H1 (cell line): ENCODE data around the gene ARMC10. TPM values are rescaled to one million over a fixed set of nuclear protein-coding genes. Genes with fewer than 3 reads are reported as not detected.

Experiments used
- CTCF ChIA-PET: fragments of 300-600 bp; sonication (Branson Sonifier 250); formaldehyde crosslinking; loops from one replicate; lab custom pipeline; 2021; ENCODE audit not compliant: partially characterized antibody; lab: Charles Lee
- POLR2A ChIA-PET: fragments of 300-600 bp; sonication (Branson Sonifier 250); formaldehyde crosslinking; loops from one replicate; lab custom pipeline; 2021; ENCODE audit warnings: inconsistent platforms; ENCODE audit not compliant: partially characterized antibody; lab: Charles Lee
- DNase-seq, 2 experiments: peaks; one replicate each; pipeline versions ENCODE4 v3.0.0 to v3.0.0-alpha.2; 2010 to 2022; ENCODE audit warnings: low spot score in 2 of 2, low read depth in 1 of 2, mixed read lengths in 1 of 2
- FAIRE-seq: peaks from 2 replicates; lab custom pipeline; 2011; peaks lifted over from hg19 to GRCh38; lab: Jason Lieb, UNC
- H2AFZ ChIP-seq: 2 replicates; pipeline ENCODE4 v1.8.1; 2012; ENCODE audit warnings: low read length, inconsistent platforms
- H2AK5ac ChIP-seq: 2 replicates; pipeline ENCODE4 v1.6.1; 2013; ENCODE audit warnings: low read depth, low read length
- H2BK120ac ChIP-seq: replicated peaks from 2 replicates; pipeline ENCODE3; 2013; ENCODE audit warnings: low read depth, low read length, inconsistent platforms
- H2BK12ac ChIP-seq: 2 replicates; pipeline ENCODE4 v1.6.1; 2013; ENCODE audit warnings: low read depth, low read length
- H2BK15ac ChIP-seq: 2 replicates; pipeline ENCODE4 v1.6.1; 2013; ENCODE audit warnings: low read length
- H2BK20ac ChIP-seq: 2 replicates; pipeline ENCODE4 v1.6.1; 2013; ENCODE audit warnings: low read length
- H2BK5ac ChIP-seq: 2 replicates; pipeline ENCODE4 v1.6.1; 2013; ENCODE audit warnings: low read depth, low read length
- H3K14ac ChIP-seq: 2 replicates; pipeline ENCODE4 v1.6.1; 2013; ENCODE audit warnings: inconsistent platforms; ENCODE audit not compliant: insufficient read length
- H3K18ac ChIP-seq: 2 replicates; pipeline ENCODE4 v1.6.1; 2013; ENCODE audit warnings: low read length; ENCODE audit errors: extremely low read depth
- H3K23ac ChIP-seq: 2 replicates; pipeline ENCODE4 v1.6.1; 2013; ENCODE audit warnings: inconsistent platforms; ENCODE audit not compliant: insufficient read length
- H3K23me2 ChIP-seq: 2 replicates; pipeline ENCODE4 v1.6.1; 2013; ENCODE audit warnings: low read depth, low read length
- H3K27ac ChIP-seq: 2 replicates; pipeline ENCODE4 v1.6.1; 2011; ENCODE audit warnings: low read depth, low read length, inconsistent platforms
- H3K27me3 ChIP-seq, 4 experiments: replicated peaks in 1 of 4; 1 replicate in 1 of 4; 2 replicates in 3 of 4; pipeline versions ENCODE4 v1.6.1 to v1.8.1; 2011 to 2013; ENCODE audit warnings: low read length in 3 of 4, mild to moderate bottlenecking in 3 of 4, inconsistent platforms in 2 of 4, mixed read lengths in 2 of 4, moderate library complexity in 1 of 4; ENCODE audit not compliant: control insufficient read depth in 3 of 4, insufficient read depth in 3 of 4; ENCODE audit errors: extremely low read depth in 1 of 4
- H3K36me3 ChIP-seq, 4 experiments: 2 replicates each; pipeline versions ENCODE4 v1.6.1 to v1.8.1; 2011 to 2013; ENCODE audit warnings: mild to moderate bottlenecking in 4 of 4, low read length in 3 of 4, moderate library complexity in 2 of 4, control low read depth in 1 of 4, inconsistent platforms in 1 of 4; ENCODE audit not compliant: insufficient read depth in 4 of 4, control insufficient read depth in 2 of 4
- H3K4ac ChIP-seq: replicated peaks from 2 replicates; pipeline ENCODE3; 2013; ENCODE audit warnings: low read length, low read depth, mixed read lengths, inconsistent platforms; ENCODE audit not compliant: insufficient read length
- H3K4me1 ChIP-seq, 4 experiments: replicated peaks in 1 of 4; 1 replicate in 1 of 4; 2 replicates in 3 of 4; pipeline versions ENCODE4 v1.6.1 to v1.8.1; 2011 to 2013; ENCODE audit warnings: low read length in 3 of 4, inconsistent platforms in 2 of 4, mixed read lengths in 1 of 4; ENCODE audit not compliant: insufficient read depth in 4 of 4, control insufficient read depth in 3 of 4
- H3K4me2 ChIP-seq, 2 experiments: 2 replicates each; pipeline versions ENCODE4 v1.6.1 to v1.8.1; 2011 to 2013; ENCODE audit warnings: low read depth in 2 of 2, low read length in 2 of 2, control low read depth in 1 of 2, inconsistent platforms in 1 of 2, mild to moderate bottlenecking in 1 of 2; ENCODE audit not compliant: insufficient read depth in 1 of 2
- H3K4me3 ChIP-seq, 4 experiments: fragments of 200-600, 300-600 bp in 1 of 4; sonication (generic), shearing (Covaris generic), sonication (Bioruptor Twin) in 1 of 4; 2 replicates each; pipeline versions ENCODE4 v1.5.1 to v1.8.1; 2011 to 2016; ENCODE audit warnings: low read length in 4 of 4, low read depth in 3 of 4, control low read depth in 2 of 4, inconsistent platforms in 2 of 4, mild to moderate bottlenecking in 2 of 4, mixed read lengths in 1 of 4, moderate library complexity in 1 of 4; ENCODE audit not compliant: insufficient read depth in 2 of 4; ENCODE audit errors: extremely low read depth in 1 of 4
- H3K56ac ChIP-seq: replicated peaks from 2 replicates; pipeline ENCODE3; 2013; ENCODE audit warnings: low read depth, mild to moderate bottlenecking, mixed read lengths, low read length, inconsistent platforms; ENCODE audit not compliant: insufficient read length
- H3K79me1 ChIP-seq: 2 replicates; pipeline ENCODE4 v1.6.1; 2013; ENCODE audit warnings: low read depth, low read length, control low read depth
- H3K79me2 ChIP-seq, 2 experiments: 2 replicates each; pipeline versions ENCODE4 v1.6.1 to v1.8.1; 2012 to 2013; ENCODE audit warnings: low read length in 2 of 2, mild to moderate bottlenecking in 2 of 2, inconsistent platforms in 1 of 2; ENCODE audit not compliant: insufficient read depth in 2 of 2, control insufficient read depth in 1 of 2
- H3K9ac ChIP-seq, 4 experiments: replicated peaks in 1 of 4; 1 replicate in 1 of 4; 2 replicates in 3 of 4; pipeline versions ENCODE4 v1.6.1 to v1.8.1; 2011 to 2013; ENCODE audit warnings: low read depth in 3 of 4, low read length in 3 of 4, control low read depth in 2 of 4, mild to moderate bottlenecking in 2 of 4, moderate library complexity in 2 of 4, inconsistent platforms in 1 of 4; ENCODE audit errors: extremely low read depth in 1 of 4
- H3K9me3 ChIP-seq, 2 experiments: 2 replicates each; pipeline versions ENCODE4 v1.6.1 to v1.8.1; 2012 to 2013; ENCODE audit warnings: mild to moderate bottlenecking in 2 of 2, moderate library complexity in 2 of 2, control low read depth in 1 of 2, inconsistent platforms in 1 of 2, low read depth in 1 of 2, low read length in 1 of 2, mixed read lengths in 1 of 2; ENCODE audit not compliant: insufficient read depth in 2 of 2
- H4K20me1 ChIP-seq, 2 experiments: replicated peaks in 1 of 2; 2 replicates each; pipeline versions ENCODE3 to v1.8.1; 2011 to 2013; ENCODE audit warnings: inconsistent platforms in 2 of 2, low read length in 2 of 2, mild to moderate bottlenecking in 1 of 2; ENCODE audit not compliant: insufficient read depth in 2 of 2, control insufficient read depth in 1 of 2
- H4K5ac ChIP-seq: 2 replicates; pipeline ENCODE4 v1.6.1; 2013; ENCODE audit warnings: low read length, low read depth, mixed read lengths, inconsistent platforms; ENCODE audit not compliant: insufficient read length
- H4K8ac ChIP-seq: 2 replicates; pipeline ENCODE4 v1.8.0; 2013; ENCODE audit warnings: mild to moderate bottlenecking, moderate library complexity, low read length, inconsistent platforms; ENCODE audit not compliant: insufficient read depth; ENCODE audit errors: extremely low read depth
- H4K91ac ChIP-seq: replicated peaks from 2 replicates; pipeline ENCODE3; 2013; ENCODE audit warnings: low read length, mixed read lengths, inconsistent platforms; ENCODE audit not compliant: insufficient read length
- ASH2L ChIP-seq: fragments of 200-600, 300-600 bp; sonication (generic); IDR thresholded peaks from one replicate; pipeline ENCODE4 v1.7.1; 2017; ENCODE audit warnings: low read length
- GABPA ChIP-seq: IDR thresholded peaks from 2 replicates; pipeline ENCODE4 v1.6.1; 2011; ENCODE audit warnings: mild to moderate bottlenecking, low read length, moderate library complexity, borderline replicate concordance; ENCODE audit not compliant: insufficient read depth
- RAD21 ChIP-seq, 2 experiments: IDR thresholded peaks in 1 of 2; conservative IDR thresholded peaks in 1 of 2; 2 replicates each; pipeline ENCODE4 v1.6.1; 2011; ENCODE audit warnings: low read depth in 2 of 2, low read length in 2 of 2, improper control_type of control experiment in 1 of 2, inconsistent platforms in 1 of 2, mild to moderate bottlenecking in 1 of 2, moderate library complexity in 1 of 2
- SP4 ChIP-seq: IDR thresholded peaks from 2 replicates; pipeline ENCODE4 v1.6.1; 2012; ENCODE audit warnings: low read length, inconsistent platforms
- SUZ12 ChIP-seq: fragments of 200-600 bp; sonication (generic); IDR thresholded peaks from 2 replicates; pipeline ENCODE4 v1.6.1; 2012; ENCODE audit warnings: mild to moderate bottlenecking, inconsistent platforms, low read length, moderate library complexity, mixed read lengths
- TCF12 ChIP-seq: IDR thresholded peaks from 2 replicates; pipeline ENCODE4 v1.6.1; 2011; ENCODE audit warnings: low read depth, mild to moderate bottlenecking, low read length
- WGBS, 2 experiments: shearing (Covaris generic) in 1 of 2; methylation state at CpG; one replicate each; pipeline versions ENCODE4 v1.1.6 to v1.1.7; 2013 to 2015; ENCODE audit warnings: low lambda C conversion rate in 2 of 2, mixed read lengths in 2 of 2, inconsistent platforms in 1 of 2, low coverage in 1 of 2, missing lambda C conversion rate in 1 of 2; ENCODE audit not compliant: insufficient replicate concordance in 2 of 2, insufficient coverage in 1 of 2, insufficient read length in 1 of 2; ENCODE audit errors: extremely low coverage in 1 of 2, missing lambda C conversion rate in 1 of 2; 5-methylcytosine and 5-hydroxymethylcytosine counted together
- polyA plus RNA-seq, 7 experiments: library from polyadenylated mRNA; depleted of rRNA in 3 of 7; stranded (reverse) in 5 of 7; unstranded in 2 of 7; fragments of >200 nt in 5 of 7; fragments of 200-250 nt in 2 of 7; gene quantifications; 1 replicate in 5 of 7; 2 replicates in 1 of 7; 4 replicates in 1 of 7; pipeline versions ENCODE4 v1.2.1 to v1.2.3, GENCODE V29; 2011 to 2013; ENCODE audit warnings: missing spikeins in 2 of 7, mixed read lengths in 2 of 7
- total RNA-seq: library from RNA; stranded (reverse); fragmentation: NEBNext Ultra II Directional; extraction: Animal tissue kit (Norgen Biotek cat#: 25700); gene quantifications from 2 replicates; pipeline ENCODE4 v1.2.1, GENCODE V29; 2021
- TF ChIP-seq, protein P1 (sequence below): IDR thresholded peaks from 2 replicates; pipeline ENCODE4 v1.6.1; 2011; ENCODE audit warnings: low read length, improper control_type of control experiment

The ARMC10 gene
- total and polyA plus RNA-seq, 2 of the 8 experiments (the other 6 are each of a cell fraction or from before 2014, with no cell fraction given), result 16.4 to 44.3 TPM

DNA sequence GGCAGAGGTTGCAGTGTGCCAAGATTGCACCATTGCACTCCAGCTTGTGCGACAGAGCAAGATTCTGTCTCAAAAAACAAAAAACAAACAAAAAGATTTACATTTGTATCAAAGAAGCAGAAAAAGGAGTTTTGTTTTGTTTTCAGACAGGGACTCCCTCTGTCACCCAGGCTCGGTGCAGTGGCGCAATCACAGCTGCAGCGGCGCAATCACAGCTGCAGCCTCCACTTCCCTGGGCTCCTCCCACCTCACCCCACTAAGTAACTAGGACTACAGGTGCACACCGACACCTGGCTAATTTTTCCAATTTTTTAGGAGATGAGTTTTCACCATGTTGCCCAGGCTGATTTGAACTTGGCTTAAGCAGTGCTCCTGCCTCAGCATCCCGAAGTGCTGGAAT is 1.8 kb downstream of the ARMC10 start:
- H3K27ac ChIP-seq, result no peak overlapping the region
- no peak overlapping the region for H3K56ac ChIP-seq
- H3K27me3 ChIP-seq, result no peaks in the 10 kb centered on the region
- DNase-seq (no peak), FAIRE-seq (no peak)
- no peak overlapping the region for H4K5ac ChIP-seq
- H2BK5ac ChIP-seq, result no peak overlapping the region
- no peak overlapping the region; a peak in 1 of 4 replicates for H3K4me2 ChIP-seq
- H3K4me1 ChIP-seq, result peaks cover 0 to 3% (median 0%) of the 10 kb centered on the region in 4 experiments; a peak in 2 of 7 replicates
- H4K91ac ChIP-seq, result no peak overlapping the region
- no peak overlapping the region for H2BK20ac ChIP-seq
- H4K8ac ChIP-seq, result no peak overlapping the region
- H3K23ac ChIP-seq, result no peak overlapping the region
- H3K9ac ChIP-seq, result no peak overlapping the region
- no peaks in the 10 kb centered on the region; the same call in 1 of the 2 replicates for H3K79me1 ChIP-seq
- TF ChIP-seq, protein P1, sequence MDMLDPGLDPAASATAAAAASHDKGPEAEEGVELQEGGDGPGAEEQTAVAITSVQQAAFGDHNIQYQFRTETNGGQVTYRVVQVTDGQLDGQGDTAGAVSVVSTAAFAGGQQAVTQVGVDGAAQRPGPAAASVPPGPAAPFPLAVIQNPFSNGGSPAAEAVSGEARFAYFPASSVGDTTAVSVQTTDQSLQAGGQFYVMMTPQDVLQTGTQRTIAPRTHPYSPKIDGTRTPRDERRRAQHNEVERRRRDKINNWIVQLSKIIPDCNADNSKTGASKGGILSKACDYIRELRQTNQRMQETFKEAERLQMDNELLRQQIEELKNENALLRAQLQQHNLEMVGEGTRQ, result no peak
- TF ChIP-seq SP4, result no peak
- no peak for TF ChIP-seq SUZ12
- no peak for TF ChIP-seq RAD21 (IDR thresholded peaks at IDR 0.05 in 1 of 2, conservative IDR thresholded peaks at IDR 0.05 in 1 of 2; ENCODE audit: low read depth in 2 of 2, low read length in 2 of 2)
- TF ChIP-seq TCF12, result no peak
- TF ChIP-seq GABPA, result no peak
- TF ChIP-seq ASH2L, result no peak
- POLR2A ChIA-PET, result interaction anchor here (1.1 to 1.8 kb wide), 2 partner anchors 14 to 69 kb away, joined by 3 to 5 read pairs; no protein-coding TSS in a partner anchor
- CTCF ChIA-PET, result interaction anchor here (0.9 kb wide), 1 partner anchor 15 kb away, joined by 4 read pairs; no protein-coding TSS in a partner anchor
- no peaks in the 10 kb centered on the region for H3K9me3 ChIP-seq
- no peak overlapping the region for H3K4ac ChIP-seq
- no peaks in the 10 kb centered on the region; a peak in 1 of 8 replicates for H3K36me3 ChIP-seq
- no peak overlapping the region for H2AK5ac ChIP-seq
- H2AFZ ChIP-seq, result no peak overlapping the region
- no peak overlapping the region for H3K14ac ChIP-seq
- no peak overlapping the region for H2BK12ac ChIP-seq
- H2BK15ac ChIP-seq, result no peak overlapping the region
- H3K23me2 ChIP-seq, result peaks cover 10% of the 10 kb centered on the region
- H2BK120ac ChIP-seq, result no peak overlapping the region
- H3K79me2 ChIP-seq, result peaks cover 0 to 39% of the 10 kb centered on the region in 2 experiments; a peak in 2 of 4 replicates
- no peak overlapping the region for H3K18ac ChIP-seq
- no peak overlapping the region for H3K4me3 ChIP-seq
- 89% methylated on average over 7 of the region's 7 CpGs; no CpG with 5 or more reads in 1 of the 2 experiments for WGBS, 2 experiments
- no peaks in the 10 kb centered on the region for H4K20me1 ChIP-seq
